PFSK-1 (cell line): Measurements from ENCODE around the gene SCGB2B2.
A peak's percentile ranks its signal among the peaks of the same experiment; 100 is the strongest.

ENCODE experiments used
- FOXP2 ChIP-seq: optimal IDR thresholded peaks from 2 replicates; pipeline ENCODE3; 2011; ENCODE audit warnings: borderline replicate concordance, control low read depth, inconsistent platforms; ENCODE audit not compliant: insufficient read depth; ENCODE audit errors: extremely low read length, extremely low read depth
- POLR2AphosphoS5 ChIP-seq: IDR thresholded peaks from 2 replicates; pipeline ENCODE4 v1.6.1; 2012; ENCODE audit warnings: low read depth, mild to moderate bottlenecking, control low read depth, low read length, moderate library complexity
- SIN3A ChIP-seq: IDR thresholded peaks from 2 replicates; pipeline ENCODE4 v1.6.1; 2012; ENCODE audit warnings: mild to moderate bottlenecking, low read length, moderate library complexity, borderline replicate concordance; ENCODE audit not compliant: insufficient read depth
- TAF1 ChIP-seq: IDR thresholded peaks from 2 replicates; pipeline ENCODE4 v1.6.1; 2012; ENCODE audit warnings: low read length, control low read depth, borderline replicate concordance; ENCODE audit not compliant: insufficient read depth
- TF ChIP-seq, protein P1 (sequence below), 2 experiments: IDR thresholded peaks; 2 replicates each; pipeline versions ENCODE4 v1.6.1 to v1.8.0; 2011 to 2012; ENCODE audit warnings: low read depth in 2 of 2, low read length in 2 of 2, control low read depth in 1 of 2, inconsistent platforms in 1 of 2, mild to moderate bottlenecking in 1 of 2, moderate library complexity in 1 of 2; ENCODE audit not compliant: insufficient read depth in 1 of 2

The SCGB2B2 gene

DNA sequence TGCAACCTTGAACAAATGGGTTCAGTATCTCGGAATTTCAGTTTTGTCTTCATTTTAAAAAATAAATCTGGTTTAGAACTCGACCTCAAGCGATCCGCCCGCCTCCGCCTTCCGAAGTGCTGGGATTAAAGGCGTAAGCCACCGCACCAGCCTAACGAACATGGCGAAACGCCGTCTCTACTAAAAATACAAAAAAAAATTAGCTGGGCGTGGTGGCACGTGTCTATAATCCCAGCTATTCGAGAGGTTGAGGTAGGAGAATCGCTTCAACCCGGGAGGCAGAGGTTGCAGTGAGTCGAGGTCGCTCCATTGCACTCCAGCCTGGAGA is 1.1 kb upstream of the SCGB2B2 start:
- TF ChIP-seq TAF1 (no peak), POLR2AphosphoS5 (no peak), SIN3A (no peak), FOXP2 (no peak)
- TF ChIP-seq, protein P1, sequence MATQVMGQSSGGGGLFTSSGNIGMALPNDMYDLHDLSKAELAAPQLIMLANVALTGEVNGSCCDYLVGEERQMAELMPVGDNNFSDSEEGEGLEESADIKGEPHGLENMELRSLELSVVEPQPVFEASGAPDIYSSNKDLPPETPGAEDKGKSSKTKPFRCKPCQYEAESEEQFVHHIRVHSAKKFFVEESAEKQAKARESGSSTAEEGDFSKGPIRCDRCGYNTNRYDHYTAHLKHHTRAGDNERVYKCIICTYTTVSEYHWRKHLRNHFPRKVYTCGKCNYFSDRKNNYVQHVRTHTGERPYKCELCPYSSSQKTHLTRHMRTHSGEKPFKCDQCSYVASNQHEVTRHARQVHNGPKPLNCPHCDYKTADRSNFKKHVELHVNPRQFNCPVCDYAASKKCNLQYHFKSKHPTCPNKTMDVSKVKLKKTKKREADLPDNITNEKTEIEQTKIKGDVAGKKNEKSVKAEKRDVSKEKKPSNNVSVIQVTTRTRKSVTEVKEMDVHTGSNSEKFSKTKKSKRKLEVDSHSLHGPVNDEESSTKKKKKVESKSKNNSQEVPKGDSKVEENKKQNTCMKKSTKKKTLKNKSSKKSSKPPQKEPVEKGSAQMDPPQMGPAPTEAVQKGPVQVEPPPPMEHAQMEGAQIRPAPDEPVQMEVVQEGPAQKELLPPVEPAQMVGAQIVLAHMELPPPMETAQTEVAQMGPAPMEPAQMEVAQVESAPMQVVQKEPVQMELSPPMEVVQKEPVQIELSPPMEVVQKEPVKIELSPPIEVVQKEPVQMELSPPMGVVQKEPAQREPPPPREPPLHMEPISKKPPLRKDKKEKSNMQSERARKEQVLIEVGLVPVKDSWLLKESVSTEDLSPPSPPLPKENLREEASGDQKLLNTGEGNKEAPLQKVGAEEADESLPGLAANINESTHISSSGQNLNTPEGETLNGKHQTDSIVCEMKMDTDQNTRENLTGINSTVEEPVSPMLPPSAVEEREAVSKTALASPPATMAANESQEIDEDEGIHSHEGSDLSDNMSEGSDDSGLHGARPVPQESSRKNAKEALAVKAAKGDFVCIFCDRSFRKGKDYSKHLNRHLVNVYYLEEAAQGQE (IDR thresholded peaks at IDR 0.05; ENCODE audit: insufficient read depth in 1 of 2, low read depth in 2 of 2, low read length in 2 of 2) = no peak

DNA sequence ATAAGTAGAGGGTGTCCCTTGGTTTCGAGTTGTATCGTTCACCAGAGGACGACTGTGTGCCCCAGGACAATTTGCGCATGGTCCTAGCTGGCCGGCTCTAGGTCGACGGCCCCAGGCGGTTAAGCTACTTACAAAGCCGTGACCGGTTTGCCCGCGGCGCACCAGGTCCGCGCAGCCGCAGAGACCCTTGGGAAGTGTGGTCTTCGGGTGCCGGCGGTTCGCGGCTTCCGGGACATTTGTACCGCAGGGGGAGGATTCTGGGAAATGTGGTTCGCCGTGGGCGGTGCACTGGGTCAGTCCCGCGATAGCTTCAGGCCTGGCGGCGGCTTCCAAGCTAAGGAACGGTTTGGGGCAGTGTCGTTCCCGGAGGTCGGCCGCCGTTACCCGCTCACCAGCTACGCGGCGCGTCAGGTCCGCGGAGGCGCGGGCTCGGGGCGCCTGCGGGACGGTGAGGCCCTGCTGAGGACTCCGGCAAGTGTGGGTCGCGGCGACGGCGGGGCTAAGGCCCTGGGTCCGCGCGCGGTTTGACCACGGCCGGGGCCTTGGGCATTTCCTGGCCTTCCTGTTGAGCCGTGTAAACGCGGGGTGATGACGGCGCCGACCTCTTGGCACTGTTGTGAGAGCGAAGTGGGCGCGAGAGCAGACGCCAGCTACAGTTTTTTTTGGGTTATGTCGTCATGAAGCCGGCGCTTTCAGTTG is 576 bp upstream of the SCGB2B2 start, which contains the start of gene ZNF302:
Gene ZNF302 (plus strand): TSS at position 293 of the 699 bp plus-strand sequence. CDS start 1,127 bp downstream, outside the sequence.
- TF ChIP-seq POLR2AphosphoS5 (peak; percentile 88), TAF1 (no peak)

DNA sequence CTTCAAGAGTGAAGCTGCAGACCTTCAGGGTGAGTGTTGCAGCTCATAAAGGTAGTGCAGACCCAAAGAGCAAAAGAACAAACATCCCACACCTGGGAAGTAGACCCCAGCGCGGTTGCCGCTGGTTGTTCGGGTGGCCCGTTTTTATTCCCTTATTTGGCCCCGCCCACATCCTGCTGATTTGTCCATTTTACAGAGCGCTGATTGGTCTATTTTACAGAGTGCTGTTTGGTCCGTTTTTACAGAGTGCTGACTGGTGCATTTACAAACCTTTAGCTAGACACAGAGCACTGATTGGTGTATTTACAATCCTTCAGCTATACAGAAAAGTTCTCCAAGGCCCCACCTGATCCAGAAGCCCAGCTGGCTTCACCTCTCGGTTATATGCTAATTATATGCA is 1.0 kb downstream of the SCGB2B2 start:
- TF ChIP-seq POLR2AphosphoS5 (no peak), TAF1 (no peak), SIN3A (no peak), FOXP2 (no peak)
- TF ChIP-seq, protein P1 (IDR thresholded peaks at IDR 0.05; ENCODE audit: insufficient read depth in 1 of 2, low read depth in 2 of 2, low read length in 2 of 2) = no peak

DNA sequence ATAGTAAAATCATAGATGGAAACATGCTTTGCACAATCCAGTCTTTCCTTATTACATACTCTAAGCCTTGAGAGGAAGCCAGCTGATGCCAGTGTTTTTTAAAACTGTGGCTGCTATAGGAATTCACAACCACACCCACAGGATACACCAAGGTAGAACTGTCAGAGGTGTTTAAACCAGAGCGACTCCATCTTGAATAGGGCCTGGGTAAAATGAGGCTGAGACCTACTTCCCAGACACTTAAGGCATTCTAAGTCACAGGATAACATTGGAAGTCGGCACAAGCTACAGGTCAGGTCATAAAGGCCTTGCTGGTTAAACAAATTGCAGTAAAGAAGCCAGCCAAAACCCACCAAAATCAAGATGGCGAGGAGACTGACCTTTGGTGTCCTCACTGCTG is 1.7 kb downstream of the SCGB2B2 start:
- TF ChIP-seq TAF1 (no peak), POLR2AphosphoS5 (no peak), SIN3A (no peak), FOXP2 (no peak)
- TF ChIP-seq, protein P1 (IDR thresholded peaks at IDR 0.05; ENCODE audit: insufficient read depth in 1 of 2, low read depth in 2 of 2, low read length in 2 of 2) = no peak

DNA sequence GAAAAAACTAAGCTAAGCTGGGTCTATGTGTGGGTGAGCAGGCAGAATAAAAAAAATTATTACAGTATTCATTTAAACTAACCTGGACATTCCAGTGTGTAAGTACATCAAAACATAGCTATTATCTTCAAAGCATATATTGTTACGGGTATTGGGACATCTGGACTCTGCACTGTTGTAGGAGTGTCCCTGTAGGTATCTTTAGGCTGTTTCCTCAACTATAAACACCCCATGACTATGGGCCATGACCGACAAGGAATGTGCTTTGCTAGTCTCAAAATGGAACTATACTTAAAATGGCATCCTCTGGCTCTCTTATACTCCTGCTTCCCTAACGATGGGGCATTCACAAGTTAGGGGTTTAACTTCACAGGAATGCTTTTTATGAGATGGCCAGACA is 3.4 kb downstream of the SCGB2B2 start:
- TF ChIP-seq POLR2AphosphoS5 (no peak), TAF1 (no peak), FOXP2 (no peak), SIN3A (no peak)
- TF ChIP-seq, protein P1 (IDR thresholded peaks at IDR 0.05; ENCODE audit: insufficient read depth in 1 of 2, low read depth in 2 of 2, low read length in 2 of 2) = no peak
